ENCODE results near the gene TMEM120B.

Gene TMEM120B

DNA sequence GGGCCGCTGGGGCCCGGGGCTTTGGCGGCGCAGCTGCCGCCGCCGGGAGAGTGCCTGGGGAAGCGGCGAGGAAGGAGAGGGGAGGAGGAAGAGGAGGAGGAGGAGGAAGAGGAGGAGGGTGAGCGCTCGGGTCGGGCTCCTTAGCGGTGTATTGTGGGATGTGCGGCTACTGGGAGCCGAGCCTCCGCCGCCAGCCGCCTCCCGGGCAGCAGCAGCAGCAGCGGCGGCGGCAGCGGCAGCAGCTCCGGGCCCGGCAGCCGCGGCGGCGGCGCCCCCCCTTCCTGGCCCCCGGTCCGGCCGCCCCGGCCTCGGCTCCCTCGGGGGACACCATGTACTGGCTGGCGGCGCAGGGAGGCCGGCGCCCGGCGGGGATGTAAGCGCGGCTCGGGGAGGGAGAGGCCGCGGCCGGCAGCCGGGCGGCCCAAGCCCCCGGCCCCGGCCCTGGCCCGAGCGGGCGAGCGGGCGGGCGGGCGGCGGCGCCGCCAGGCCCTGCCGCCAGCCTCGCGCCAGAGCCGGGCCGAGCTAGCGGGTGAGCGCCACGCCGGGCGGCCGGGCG, 91.4 kb downstream of the TMEM120B start, which contains the start of gene SETD1B:
Gene SETD1B, plus strand, starts transcription at position 149 of the 556 bp plus-strand sequence. CDS start 729 bp downstream, outside the sequence.
- DNase-seq (ENCODE audit: low spot score), result no peak
- TF ChIP-seq, protein P1, sequence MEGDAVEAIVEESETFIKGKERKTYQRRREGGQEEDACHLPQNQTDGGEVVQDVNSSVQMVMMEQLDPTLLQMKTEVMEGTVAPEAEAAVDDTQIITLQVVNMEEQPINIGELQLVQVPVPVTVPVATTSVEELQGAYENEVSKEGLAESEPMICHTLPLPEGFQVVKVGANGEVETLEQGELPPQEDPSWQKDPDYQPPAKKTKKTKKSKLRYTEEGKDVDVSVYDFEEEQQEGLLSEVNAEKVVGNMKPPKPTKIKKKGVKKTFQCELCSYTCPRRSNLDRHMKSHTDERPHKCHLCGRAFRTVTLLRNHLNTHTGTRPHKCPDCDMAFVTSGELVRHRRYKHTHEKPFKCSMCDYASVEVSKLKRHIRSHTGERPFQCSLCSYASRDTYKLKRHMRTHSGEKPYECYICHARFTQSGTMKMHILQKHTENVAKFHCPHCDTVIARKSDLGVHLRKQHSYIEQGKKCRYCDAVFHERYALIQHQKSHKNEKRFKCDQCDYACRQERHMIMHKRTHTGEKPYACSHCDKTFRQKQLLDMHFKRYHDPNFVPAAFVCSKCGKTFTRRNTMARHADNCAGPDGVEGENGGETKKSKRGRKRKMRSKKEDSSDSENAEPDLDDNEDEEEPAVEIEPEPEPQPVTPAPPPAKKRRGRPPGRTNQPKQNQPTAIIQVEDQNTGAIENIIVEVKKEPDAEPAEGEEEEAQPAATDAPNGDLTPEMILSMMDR (conservative IDR thresholded peaks at IDR 0.05; ENCODE audit: low read depth), result no peak
- CTCF ChIA-PET, result interaction anchor here (0.7 to 3.9 kb wide), 3 partner anchors 8 to 22 kb away, joined by 3 to 22 read pairs (median 17); partner anchors contain the start of gene RHOF
- H3K27ac ChIP-seq, result peak within 1 kb of the TSS; percentile 99
- POLR2A ChIA-PET (ENCODE audit: low non-redundant PET), result interaction anchor here (0.7 to 1.0 kb wide), 2 partner anchors 10 to 48 kb away, joined by 3 read pairs; no protein-coding TSS in a partner anchor

DNA sequence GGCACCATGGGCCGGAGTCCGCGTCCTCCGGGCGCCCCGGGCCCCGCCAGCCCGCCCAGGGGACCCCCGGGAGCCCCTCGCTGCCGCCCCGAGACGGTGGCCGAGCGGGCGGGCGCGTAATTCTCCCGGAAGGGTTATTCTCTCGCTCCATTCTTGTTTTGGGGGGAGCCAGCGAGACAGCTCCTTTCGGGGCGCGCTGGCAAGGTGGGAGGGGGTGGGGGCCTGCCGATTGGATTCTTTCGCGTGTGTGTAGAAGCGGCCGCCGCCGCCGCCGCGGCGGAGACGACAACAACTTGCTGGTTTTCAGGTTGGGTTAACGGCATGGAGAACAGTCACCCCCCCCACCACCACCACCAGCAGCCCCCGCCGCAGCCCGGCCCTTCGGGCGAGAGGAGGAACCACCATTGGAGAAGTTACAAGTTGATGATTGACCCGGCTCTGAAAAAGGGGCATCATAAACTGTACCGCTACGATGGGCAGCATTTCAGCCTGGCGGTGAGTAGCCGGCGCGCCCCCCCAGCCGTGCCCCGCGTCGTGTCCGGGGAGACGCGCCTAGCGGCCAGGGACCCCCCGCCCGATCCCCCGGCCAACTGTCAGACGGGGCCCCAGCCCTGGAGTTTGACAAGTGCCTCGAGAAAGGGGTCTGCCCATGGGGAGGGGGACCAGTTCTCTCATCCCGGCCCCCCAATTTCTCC, 92.0 kb downstream of the TMEM120B start:
- POLR2A ChIA-PET (ENCODE audit: low non-redundant PET), result interaction anchor here (0.7 to 1.0 kb wide), 2 partner anchors 10 to 48 kb away, joined by 3 read pairs; no protein-coding TSS in a partner anchor
- no peak for DNase-seq (ENCODE audit: low spot score)
- CTCF ChIA-PET, result interaction anchor here (0.7 to 9.2 kb wide), 4 partner anchors 9 to 89 kb away, joined by 3 to 212 read pairs (median 12); partner anchors contain the start of gene RHOF
- peak overlapping the region; percentile 99 for H3K27ac ChIP-seq
- TF ChIP-seq, protein P1 (conservative IDR thresholded peaks at IDR 0.05; ENCODE audit: low read depth), result no peak

- no peak for DNase-seq (ENCODE audit: low spot score)
- POLR2A ChIA-PET (ENCODE audit: low non-redundant PET), result interaction anchor here (1.0 kb wide), 1 partner anchor 11 kb away, joined by 5 read pairs; no protein-coding TSS in a partner anchor
- CTCF ChIA-PET, result interaction anchor here (0.7 to 9.2 kb wide), 3 partner anchors 9 to 88 kb away, joined by 3 to 212 read pairs (median 3); partner anchors contain the start of gene RHOF
- TF ChIP-seq, protein P1 (conservative IDR thresholded peaks at IDR 0.05; ENCODE audit: low read depth), result no peak
- peak overlapping the region; percentile 99 for H3K27ac ChIP-seq
Measured at GRCh38 chr12:121805171-121806008, 92.8 kb downstream of the TMEM120B start.

- no peak for DNase-seq (ENCODE audit: low spot score)
- ChIA-PET POLR2A (ENCODE audit: low non-redundant PET) (interaction anchor here (1.0 kb wide), 1 partner anchor 12 kb away, joined by 5 read pairs; no protein-coding TSS in a partner anchor), CTCF (interaction anchor here (0.8 to 9.2 kb wide), 2 partner anchors 10 to 32 kb away, joined by 3 to 212 read pairs; partner anchors contain the start of gene RHOF)
- peak overlapping the region; percentile 99 for H3K27ac ChIP-seq
- TF ChIP-seq, protein P1 (conservative IDR thresholded peaks at IDR 0.05; ENCODE audit: low read depth), result no peak
Measured at GRCh38 chr12:121806009-121806545, 93.5 kb downstream of the TMEM120B start.

- ChIA-PET CTCF (interaction anchor here (0.8 to 9.2 kb wide), 2 partner anchors 11 to 31 kb away, joined by 3 to 212 read pairs; partner anchors contain the start of gene RHOF), POLR2A (ENCODE audit: low non-redundant PET) (interaction anchor here (1.0 kb wide), 1 partner anchor 13 kb away, joined by 5 read pairs; no protein-coding TSS in a partner anchor)
- no peak for DNase-seq (ENCODE audit: low spot score)
- TF ChIP-seq, protein P1 (conservative IDR thresholded peaks at IDR 0.05; ENCODE audit: low read depth), result no peak
- peak overlapping the region; percentile 99 for H3K27ac ChIP-seq
Measured at GRCh38 chr12:121806546-121807423, 94.2 kb downstream of the TMEM120B start.
